Measurements from ENCODE around the gene ANGPTL2. TPM values are rescaled to one million over a fixed set of nuclear protein-coding genes. Genes with fewer than 3 reads are reported as not detected.

ANGPTL2 gene
- total RNA-seq, 4 donors from 2014 or later: 29.5 to 57.0 (median 41.3) TPM

- peak overlapping the region in 3 of 4 donors; percentile 4 to 62 (median 18) for H3K27ac ChIP-seq (replicated peaks in 1 of 4)
- H3K4me3 ChIP-seq: no peak overlapping the region
- peaks cover 56 to 79% (median 65%) of the 10 kb centered on the region in 4 donors for H3K4me1 ChIP-seq
- DNase-seq (ENCODE audit: extremely low spot score): no peak
- H3K9me3 ChIP-seq: no peaks in the 10 kb centered on the region
- no peak for TF ChIP-seq CTCF (IDR thresholded peaks at IDR 0.05)
- TF ChIP-seq EP300 (IDR thresholded peaks at IDR 0.05): no peak
- TF ChIP-seq POLR2AphosphoS5 (IDR thresholded peaks at IDR 0.05): peak in 1 of 2 donors; percentile 13
- TF ChIP-seq POLR2A (IDR thresholded peaks at IDR 0.05; ENCODE audit: low read depth): no peak
- intact Hi-C loops (cut with DNase I): no loop called here
- H3K36me3 ChIP-seq: peaks cover 0 to 29% (median 12%) of the 10 kb centered on the region in 4 donors
- 61% methylated on average over 7 of the region's 7 CpGs for WGBS
- no peaks in the 10 kb centered on the region for H3K27me3 ChIP-seq
Observed at GRCh38 chr9:127105805-127106465, 16.5 kb downstream of the ANGPTL2 start.

- intact Hi-C loops (cut with DNase I): no loop called here
- peaks cover 0 to 29% (median 15%) of the 10 kb centered on the region in 4 donors for H3K36me3 ChIP-seq
Observed at GRCh38 chr9:127104581-127105311, 17.7 kb downstream of the ANGPTL2 start.

GRCh38 chr9:127102788-127103187 is 19.6 kb downstream of the ANGPTL2 start:
- H3K27ac ChIP-seq (replicated peaks in 1 of 4): no peak overlapping the region
- peaks cover 46 to 70% (median 49%) of the 10 kb centered on the region in 4 donors for H3K4me1 ChIP-seq
- TF ChIP-seq POLR2AphosphoS5 (IDR thresholded peaks at IDR 0.05) (no peak), EP300 (IDR thresholded peaks at IDR 0.05) (no peak), POLR2A (IDR thresholded peaks at IDR 0.05; ENCODE audit: low read depth) (no peak), CTCF (IDR thresholded peaks at IDR 0.05) (no peak)
- DNase-seq (ENCODE audit: extremely low spot score): no peak
- no peaks in the 10 kb centered on the region for H3K27me3 ChIP-seq
- H3K4me3 ChIP-seq: no peak overlapping the region
- intact Hi-C loops (cut with DNase I): no loop called here
- WGBS: 100% methylated on average over 2 of the region's 2 CpGs
- H3K9me3 ChIP-seq: no peaks in the 10 kb centered on the region
- peaks cover 0 to 21% (median 9%) of the 10 kb centered on the region in 4 donors for H3K36me3 ChIP-seq

More at GRCh38 chr9:127104581-127105311, 17.7 kb downstream of the ANGPTL2 start:
- H3K27me3 ChIP-seq: no peaks in the 10 kb centered on the region
- H3K4me3 ChIP-seq: no peak overlapping the region
- TF ChIP-seq EP300 (IDR thresholded peaks at IDR 0.05) (no peak), POLR2A (IDR thresholded peaks at IDR 0.05; ENCODE audit: low read depth) (no peak), POLR2AphosphoS5 (IDR thresholded peaks at IDR 0.05) (no peak), CTCF (IDR thresholded peaks at IDR 0.05) (no peak)
- H3K4me1 ChIP-seq: peaks cover 48 to 72% (median 59%) of the 10 kb centered on the region in 4 donors
- no peak overlapping the region for H3K27ac ChIP-seq (replicated peaks in 1 of 4)
- H3K9me3 ChIP-seq: no peaks in the 10 kb centered on the region
- no peak for DNase-seq (ENCODE audit: extremely low spot score)
- 91% methylated on average over 7 of the region's 7 CpGs for WGBS

GRCh38 chr9:127102176-127102575 is 20.3 kb downstream of the ANGPTL2 start:
- Histone ChIP-seq H3K9me3 (no peaks in the 10 kb centered on the region), H3K27ac (replicated peaks in 1 of 4) (no peak overlapping the region), H3K4me1 (peaks cover 40 to 63% (median 46%) of the 10 kb centered on the region in 4 donors), H3K27me3 (no peaks in the 10 kb centered on the region), H3K4me3 (no peak overlapping the region), H3K36me3 (peaks cover 0 to 15% (median 7%) of the 10 kb centered on the region in 4 donors)
- TF ChIP-seq CTCF (IDR thresholded peaks at IDR 0.05) (no peak), POLR2AphosphoS5 (IDR thresholded peaks at IDR 0.05) (no peak), EP300 (IDR thresholded peaks at IDR 0.05) (no peak), POLR2A (IDR thresholded peaks at IDR 0.05; ENCODE audit: low read depth) (no peak)
- intact Hi-C loops (cut with DNase I): no loop called here
- DNase-seq (ENCODE audit: extremely low spot score): no peak

All from esophagus muscularis mucosa (tissue), 4 donors.